Measurements from ENCODE around the gene MRPL55.

The MRPL55 gene

GRCh38 chr1:228082918-228083870 is 25.9 kb downstream of the MRPL55 start:
- no peak for DNase-seq

GRCh38 chr1:228082214-228082917 is 26.7 kb downstream of the MRPL55 start, which contains the start of gene ARF1:
Gene ARF1, plus strand, starts transcription at chr1:228082708. Its CDS starts 14,407 bp downstream, at chr1:228097115.
- DNase-seq, result peak; percentile 14

GRCh38 chr1:228081578-228082213 is 27.4 kb downstream of the MRPL55 start:
- DNase-seq, result no peak

GRCh38 chr1:228081144-228081543 is 28.0 kb downstream of the MRPL55 start:
- DNase-seq, result no peak

GRCh38 chr1:228079601-228080263 is 29.4 kb downstream of the MRPL55 start:
- no peak for DNase-seq

GRCh38 chr1:228079013-228079412 is 30.1 kb downstream of the MRPL55 start:
- DNase-seq, result no peak

- no peak for DNase-seq
Observed at GRCh38 chr1:228077565-228078330, 31.4 kb downstream of the MRPL55 start.

GRCh38 chr1:228076796-228077430 is 32.2 kb downstream of the MRPL55 start:
- no peak for DNase-seq

- DNase-seq, result no peak
Observed at GRCh38 chr1:228075801-228076271, 33.3 kb downstream of the MRPL55 start.

- DNase-seq, result no peak
Observed at GRCh38 chr1:228074954-228075730, 34.0 kb downstream of the MRPL55 start.

GRCh38 chr1:228073857-228074545 is 35.1 kb downstream of the MRPL55 start:
- no peak for DNase-seq

- no peak for DNase-seq
Observed at GRCh38 chr1:228073061-228073856, 35.8 kb downstream of the MRPL55 start.

- DNase-seq, result no peak
Observed at GRCh38 chr1:228072658-228073043, 36.4 kb downstream of the MRPL55 start.

GRCh38 chr1:228071839-228072657 is 37.1 kb downstream of the MRPL55 start:
- DNase-seq, result no peak

GRCh38 chr1:228070851-228071250 is 38.2 kb downstream of the MRPL55 start:
- DNase-seq, result no peak

GRCh38 chr1:228070173-228070572 is 38.9 kb downstream of the MRPL55 start:
- no peak for DNase-seq

GRCh38 chr1:228068359-228068758 is 40.7 kb downstream of the MRPL55 start:
- DNase-seq, result no peak
